ENCODE data around the gene PMEL. TPM values are rescaled to one million over a fixed set of nuclear protein-coding genes. Genes with fewer than 3 reads are reported as not detected.
A peak's percentile ranks its signal among the peaks of the same experiment; 100 is the strongest.

Gene PMEL
- total RNA-seq, 2 donors from 2014 or later, result 17.2 to 20.8 TPM

DNA sequence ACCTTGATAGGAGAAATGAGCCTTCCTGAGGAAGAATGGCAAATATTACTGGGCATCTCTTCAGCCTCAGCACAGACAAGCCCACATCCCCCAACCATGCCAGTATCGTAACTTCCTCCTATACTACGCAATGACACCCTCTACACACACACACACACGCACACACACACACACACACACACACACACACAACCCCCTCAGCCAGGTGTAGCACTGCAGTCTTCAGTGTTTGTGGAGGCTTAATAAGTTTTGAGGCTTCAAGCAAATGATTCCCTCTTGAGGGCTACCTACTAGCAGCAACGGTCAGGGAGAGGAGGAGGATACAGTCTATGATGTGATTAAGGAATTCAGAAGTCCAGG is 33.3 kb downstream of the PMEL start:
- 56% methylated on average over 3 of the region's 4 CpGs; no CpG with 5 or more reads in 1 of the 2 experiments for WGBS, 2 experiments (ENCODE audit: insufficient coverage in 1 of 2, insufficient read length in 1 of 2)
- H3K36me3 ChIP-seq (ENCODE audit: control insufficient read depth, insufficient read depth, low read length), result no peaks in the 10 kb centered on the region
- peaks cover 37% of the 10 kb centered on the region for H3K27me3 ChIP-seq (ENCODE audit: control insufficient read depth, insufficient read depth, low read length, poor library complexity, severe bottlenecking)
- H3K9me3 ChIP-seq (ENCODE audit: control insufficient read depth, low read length), result no peaks in the 10 kb centered on the region
- Mint-ChIP-seq H3K27ac (no peak overlapping the region), H3K9me3 (no peaks in the 10 kb centered on the region), H3K4me1 (peaks cover 11% of the 10 kb centered on the region), H3K4me3 (peak overlapping the region; percentile 60), H3K36me3 (ENCODE audit: low read depth) (no peaks in the 10 kb centered on the region), H3K27me3 (ENCODE audit: insufficient read depth) (peaks cover 65% of the 10 kb centered on the region)
- H3K9ac ChIP-seq (ENCODE audit: extremely low read depth, low read length, poor library complexity, severe bottlenecking), result no peak overlapping the region
- DNase-seq, result peak; percentile 61
- H3K27ac ChIP-seq (ENCODE audit: low read depth, low read length), result no peak overlapping the region
- H3K4me3 ChIP-seq (ENCODE audit: low read length), result peak overlapping the region; percentile 84
- H3K4me1 ChIP-seq (ENCODE audit: control insufficient read depth, insufficient read depth, low read length), result peaks cover 6% of the 10 kb centered on the region
- TF ChIP-seq CTCF (conservative IDR thresholded peaks at IDR 0.05), result no peak

- H3K4me1 ChIP-seq (ENCODE audit: control insufficient read depth, insufficient read depth, low read length), result peaks cover 6% of the 10 kb centered on the region
- H3K27me3 ChIP-seq (ENCODE audit: control insufficient read depth, insufficient read depth, low read length, poor library complexity, severe bottlenecking), result peaks cover 37% of the 10 kb centered on the region
- no peak for TF ChIP-seq CTCF (conservative IDR thresholded peaks at IDR 0.05)
- WGBS, 2 experiments (ENCODE audit: insufficient coverage in 1 of 2, insufficient read length in 1 of 2), result 3 to 4% methylated on average over 22 to 59 of the region's 60 CpGs
- peaks cover 11% of the 10 kb centered on the region for H3K4me1 Mint-ChIP-seq
- H3K36me3 Mint-ChIP-seq (ENCODE audit: low read depth), result no peaks in the 10 kb centered on the region
- H3K9me3 Mint-ChIP-seq, result no peaks in the 10 kb centered on the region
- no peak overlapping the region for H3K27ac ChIP-seq (ENCODE audit: low read depth, low read length)
- peaks cover 59% of the 10 kb centered on the region for H3K27me3 Mint-ChIP-seq (ENCODE audit: insufficient read depth)
- no peak overlapping the region for H3K27ac Mint-ChIP-seq
- H3K4me3 ChIP-seq (ENCODE audit: low read length), result peak overlapping the region; percentile 84
- peak overlapping the region; percentile 60 for H3K4me3 Mint-ChIP-seq
- DNase-seq, result peak; percentile 88
- peak overlapping the region; percentile 30 for H3K9ac ChIP-seq (ENCODE audit: extremely low read depth, low read length, poor library complexity, severe bottlenecking)
- H3K36me3 ChIP-seq (ENCODE audit: control insufficient read depth, insufficient read depth, low read length), result no peaks in the 10 kb centered on the region
- H3K9me3 ChIP-seq (ENCODE audit: control insufficient read depth, low read length), result no peaks in the 10 kb centered on the region
Measured at GRCh38 chr12:55931780-55932550, 33.9 kb downstream of the PMEL start.

GRCh38 chr12:55931317-55931779 is 34.5 kb downstream of the PMEL start:
- Mint-ChIP-seq H3K36me3 (ENCODE audit: low read depth) (no peaks in the 10 kb centered on the region), H3K27me3 (ENCODE audit: insufficient read depth) (peaks cover 53% of the 10 kb centered on the region), H3K27ac (no peak overlapping the region), H3K9me3 (no peaks in the 10 kb centered on the region), H3K4me3 (peak overlapping the region; percentile 60), H3K4me1 (peaks cover 11% of the 10 kb centered on the region)
- H3K9me3 ChIP-seq (ENCODE audit: control insufficient read depth, low read length), result no peaks in the 10 kb centered on the region
- no peaks in the 10 kb centered on the region for H3K36me3 ChIP-seq (ENCODE audit: control insufficient read depth, insufficient read depth, low read length)
- H3K27ac ChIP-seq (ENCODE audit: low read depth, low read length), result no peak overlapping the region
- peaks cover 6% of the 10 kb centered on the region for H3K4me1 ChIP-seq (ENCODE audit: control insufficient read depth, insufficient read depth, low read length)
- DNase-seq, result no peak
- peak overlapping the region; percentile 84 for H3K4me3 ChIP-seq (ENCODE audit: low read length)
- peaks cover 37% of the 10 kb centered on the region for H3K27me3 ChIP-seq (ENCODE audit: control insufficient read depth, insufficient read depth, low read length, poor library complexity, severe bottlenecking)
- 34 to 37% methylated on average over 9 to 10 of the region's 10 CpGs for WGBS, 2 experiments (ENCODE audit: insufficient coverage in 1 of 2, insufficient read length in 1 of 2)
- no peak overlapping the region for H3K9ac ChIP-seq (ENCODE audit: extremely low read depth, low read length, poor library complexity, severe bottlenecking)
- TF ChIP-seq CTCF (conservative IDR thresholded peaks at IDR 0.05), result no peak

Data from endodermal cell (in vitro differentiated cells).